GM23338 (cell line): ENCODE results near the gene TMEM44. TPM values are rescaled to one million over a fixed set of nuclear protein-coding genes. Genes with fewer than 3 reads are reported as not detected.

Source experiments
- ATAC-seq: fragments of 200-7000 bp; cut with Tn5 transposase; 3 replicates; pipeline ENCODE4 v1.9.1; 2020
- DNase-seq: peaks from one replicate; pipeline ENCODE4 v3.0.0-alpha.2; 2015; ENCODE audit warnings: low spot score
- H2AFZ ChIP-seq: fragments of 200-600 bp; sonication (generic); 2 replicates; pipeline ENCODE4 v1.8.0; 2016; ENCODE audit warnings: antibody characterized with exemption, mild to moderate bottlenecking, moderate library complexity
- H3F3A ChIP-seq: fragments of 200-600 bp; sonication (generic); replicated peaks from 2 replicates; pipeline ENCODE4 v1.8.0; 2017; ENCODE audit warnings: antibody characterized with exemption, mixed run types, low read depth
- H3K27ac ChIP-seq: fragments of 200-600 bp; sonication (generic); 2 replicates; pipeline ENCODE4 v1.6.1; 2016; ENCODE audit warnings: low read depth
- H3K27me3 ChIP-seq: fragments of 200-600 bp; sonication (generic); 2 replicates; pipeline ENCODE4 v1.8.0; 2016; ENCODE audit warnings: mild to moderate bottlenecking, mixed run types, moderate library complexity; ENCODE audit not compliant: insufficient read depth
- H3K36me3 ChIP-seq: fragments of 200-600 bp; sonication (generic); 2 replicates; pipeline ENCODE4 v1.8.0; 2016; ENCODE audit warnings: mild to moderate bottlenecking; ENCODE audit not compliant: insufficient read depth
- H3K4me1 ChIP-seq: fragments of 200-600 bp; sonication (generic); 2 replicates; pipeline ENCODE4 v1.8.0; 2016; ENCODE audit warnings: mild to moderate bottlenecking, moderate library complexity; ENCODE audit not compliant: insufficient read depth
- H3K4me2 ChIP-seq: fragments of 200-600 bp; sonication (generic); 2 replicates; pipeline ENCODE4 v1.7.1; 2017; ENCODE audit warnings: mixed run types
- H3K4me3 ChIP-seq: fragments of 200-600 bp; sonication (generic); 2 replicates; pipeline ENCODE4 v1.6.1; 2016; ENCODE audit warnings: mixed run types
- H3K79me2 ChIP-seq: fragments of 200-600 bp; sonication (generic); replicated peaks from 2 replicates; pipeline ENCODE4 v1.8.0; 2017; ENCODE audit warnings: mild to moderate bottlenecking; ENCODE audit not compliant: insufficient read depth
- H3K9me2 ChIP-seq: fragments of 200-600 bp; sonication (generic); 2 replicates; pipeline ENCODE4 v1.8.0; 2017; ENCODE audit not compliant: insufficient read depth
- H4K20me1 ChIP-seq: fragments of 200-600 bp; sonication (generic); replicated peaks from 2 replicates; pipeline ENCODE4 v1.8.0; 2017; ENCODE audit warnings: mild to moderate bottlenecking; ENCODE audit not compliant: insufficient read depth
- H3K27ac Mint-ChIP-seq: 2 replicates; pipeline ENCODE4 v1.8.0; 2020; ENCODE audit warnings: inconsistent platforms, mild to moderate bottlenecking, moderate library complexity, mixed read lengths
- H3K27me3 Mint-ChIP-seq: 3 replicates; pipeline ENCODE4 v1.8.0; 2022; ENCODE audit warnings: low read depth, mild to moderate bottlenecking, moderate library complexity, mixed read lengths, inconsistent platforms; ENCODE audit not compliant: insufficient read depth, poor library complexity
- H3K36me3 Mint-ChIP-seq: 3 replicates; pipeline ENCODE4 v1.8.0; 2021; ENCODE audit warnings: low read depth, mild to moderate bottlenecking, inconsistent platforms, moderate library complexity, mixed read lengths
- H3K4me1 Mint-ChIP-seq: 3 replicates; pipeline ENCODE4 v1.8.0; 2020; ENCODE audit warnings: mild to moderate bottlenecking, inconsistent platforms, mixed read lengths
- H3K4me3 Mint-ChIP-seq: 3 replicates; pipeline ENCODE4 v1.8.0; 2021; ENCODE audit warnings: moderate library complexity, mild to moderate bottlenecking, inconsistent platforms, mixed read lengths
- H3K9me3 Mint-ChIP-seq: 3 replicates; pipeline ENCODE4 v1.8.0; 2020; ENCODE audit warnings: moderate library complexity, mild to moderate bottlenecking, inconsistent platforms, mixed read lengths
- CREB1 ChIP-seq: fragments of 250-450 bp; sonication (Bioruptor Pico); IDR thresholded peaks from 2 replicates; pipeline ENCODE4 v1.5.0; 2020; ENCODE audit warnings: low read depth, mild to moderate bottlenecking, moderate library complexity
- CTCF ChIP-seq, 2 experiments: fragments of 200-600 bp in 1 of 2; sonication (generic) in 1 of 2; conservative IDR thresholded peaks; 2 replicates each; pipeline versions ENCODE4 v1.5.1 to v1.6.1; 2016 to 2017; ENCODE audit warnings: antibody characterized with exemption in 2 of 2, low read depth in 2 of 2, mild to moderate bottlenecking in 2 of 2, moderate library complexity in 1 of 2
- EZH2 ChIP-seq: fragments of 200-600 bp; sonication (generic); IDR thresholded peaks from one replicate; pipeline ENCODE4 v1.8.0; 2017; ENCODE audit warnings: antibody characterized with exemption, mild to moderate bottlenecking, low read depth; ENCODE audit not compliant: unreplicated experiment
- EZH2phosphoT487 ChIP-seq: fragments of 200-600 bp; sonication (generic); IDR thresholded peaks from one replicate; pipeline ENCODE4 v1.8.1; 2018; ENCODE audit warnings: antibody characterized with exemption; ENCODE audit not compliant: unreplicated experiment
- JUNB ChIP-seq: IDR thresholded peaks from one replicate; pipeline ENCODE4 v1.6.1; 2016; ENCODE audit warnings: antibody characterized with exemption; ENCODE audit not compliant: unreplicated experiment
- NANOG ChIP-seq: IDR thresholded peaks from 2 replicates; pipeline ENCODE4 v1.6.1; 2016; ENCODE audit warnings: antibody characterized with exemption, borderline replicate concordance
- POLR2AphosphoS5 ChIP-seq: IDR thresholded peaks from 2 replicates; pipeline ENCODE4 v1.6.1; 2016; ENCODE audit warnings: antibody characterized with exemption, low read depth
- REST ChIP-seq: IDR thresholded peaks from one replicate; pipeline ENCODE4 v1.6.1; 2018; ENCODE audit warnings: antibody characterized with exemption; ENCODE audit not compliant: unreplicated experiment
- STAT1 ChIP-seq: IDR thresholded peaks from one replicate; pipeline ENCODE4 v1.6.1; 2016; ENCODE audit warnings: antibody characterized with exemption; ENCODE audit not compliant: unreplicated experiment
- ZNF114 ChIP-seq: fragments of 250-450 bp; sonication (Bioruptor Pico); IDR thresholded peaks from 2 replicates; pipeline ENCODE4 v1.5.0; 2020; ENCODE audit warnings: mild to moderate bottlenecking, moderate library complexity
- ZNF331 ChIP-seq: fragments of 250-450 bp; sonication (Bioruptor Pico); IDR thresholded peaks from 2 replicates; pipeline ENCODE4 v1.5.0; 2020; ENCODE audit warnings: low read depth, mild to moderate bottlenecking, moderate library complexity
- ZNF462 ChIP-seq: fragments of 250-450 bp; sonication (Bioruptor Pico); IDR thresholded peaks from 2 replicates; pipeline ENCODE4 v1.5.0; 2020; ENCODE audit warnings: mild to moderate bottlenecking, moderate library complexity
- polyA plus RNA-seq: library from polyadenylated mRNA; unstranded; fragments of >200 nt; fragmentation: Nextera tagmentation; extraction: Ambion mirVana; gene quantifications from 2 replicates; pipeline ENCODE4 v1.2.1, GENCODE V29; 2016
- total RNA-seq: library from RNA; depleted of rRNA; stranded (reverse); fragments of >200 nt; shearing (Covaris generic); gene quantifications from 2 replicates; pipeline ENCODE4 v1.2.3, GENCODE V29; 2014
- TF ChIP-seq, protein P1 (sequence below): IDR thresholded peaks from 2 replicates; pipeline ENCODE4 v1.6.1; 2016; ENCODE audit warnings: antibody characterized with exemption

Gene TMEM44
- total and polyA plus RNA-seq, 2 experiments from 2014 or later, result 10.0 to 10.5 TPM

- no peaks in the 10 kb centered on the region for H3K27me3 Mint-ChIP-seq
- peaks cover 11% of the 10 kb centered on the region for H3K4me1 Mint-ChIP-seq
- H3K4me1 ChIP-seq, result peaks cover 11% of the 10 kb centered on the region; the same call in 1 of the 2 replicates
- H4K20me1 ChIP-seq, result peaks cover 12% of the 10 kb centered on the region
- no peak overlapping the region for H3K4me3 Mint-ChIP-seq
- no peak overlapping the region for H3K27ac Mint-ChIP-seq
- peaks cover 21% of the 10 kb centered on the region for H3K79me2 ChIP-seq
- no peaks in the 10 kb centered on the region for H3K9me2 ChIP-seq
- peaks cover 41% of the 10 kb centered on the region for H3K36me3 ChIP-seq
- no peak overlapping the region for H3K4me3 ChIP-seq
- H3K9me3 Mint-ChIP-seq, result no peaks in the 10 kb centered on the region; the same call in 2 of the 3 replicates
- H3F3A ChIP-seq, result no peaks in the 10 kb centered on the region
- H3K27me3 ChIP-seq, result no peaks in the 10 kb centered on the region
- peak overlapping the region; percentile 7; the same call in 1 of the 2 replicates for H3K4me2 ChIP-seq
- H3K36me3 Mint-ChIP-seq, result peaks cover 80% of the 10 kb centered on the region
- H2AFZ ChIP-seq, result no peak overlapping the region
- peak overlapping the region; percentile 57; the same call in 1 of the 2 replicates for H3K27ac ChIP-seq
- DNase-seq (no peak), ATAC-seq (no peak)
- TF ChIP-seq CREB1 (CRISPR knock-in tag) (no peak), REST (no peak), JUNB (no peak), ZNF331 (CRISPR knock-in tag) (no peak), NANOG (no peak), STAT1 (no peak), CTCF (conservative IDR thresholded peaks at IDR 0.05; ENCODE audit: low read depth in 2 of 2) (no peak), EZH2phosphoT487 (no peak), POLR2AphosphoS5 (no peak), ZNF462 (no peak), EZH2 (no peak), ZNF114 (CRISPR knock-in tag) (no peak)
- TF ChIP-seq, protein P1, sequence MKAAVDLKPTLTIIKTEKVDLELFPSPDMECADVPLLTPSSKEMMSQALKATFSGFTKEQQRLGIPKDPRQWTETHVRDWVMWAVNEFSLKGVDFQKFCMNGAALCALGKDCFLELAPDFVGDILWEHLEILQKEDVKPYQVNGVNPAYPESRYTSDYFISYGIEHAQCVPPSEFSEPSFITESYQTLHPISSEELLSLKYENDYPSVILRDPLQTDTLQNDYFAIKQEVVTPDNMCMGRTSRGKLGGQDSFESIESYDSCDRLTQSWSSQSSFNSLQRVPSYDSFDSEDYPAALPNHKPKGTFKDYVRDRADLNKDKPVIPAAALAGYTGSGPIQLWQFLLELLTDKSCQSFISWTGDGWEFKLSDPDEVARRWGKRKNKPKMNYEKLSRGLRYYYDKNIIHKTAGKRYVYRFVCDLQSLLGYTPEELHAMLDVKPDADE, result no peak
Measured at GRCh38 chr3:194654443-194654842, 21.2 kb upstream of the TMEM44 start.
